Fibroblast of pulmonary artery (primary cell): ENCODE data around the gene SCGB1D1.

Source experiments
- DNase-seq: peaks from one replicate; pipeline ENCODE4 v3.0.0-alpha.2; 2010; ENCODE audit warnings: low read depth
- H3K4me3 ChIP-seq: replicated peaks from 2 replicates; pipeline ENCODE4 v1.5.1; 2011; ENCODE audit warnings: low read depth, mild to moderate bottlenecking, control low read depth, low read length, moderate library complexity
- CTCF ChIP-seq: IDR thresholded peaks from 2 replicates; pipeline ENCODE4 v1.5.1; 2011; ENCODE audit warnings: mild to moderate bottlenecking, control low read depth, low read length, inconsistent platforms; ENCODE audit errors: missing control alignments

The SCGB1D1 gene

GRCh38 chr11:62233730-62234129 is 43.7 kb downstream of the SCGB1D1 start:
- H3K4me3 ChIP-seq: no peak overlapping the region
- DNase-seq: peak; percentile 2
- no peak for TF ChIP-seq CTCF

GRCh38 chr11:62236187-62236586 is 46.2 kb downstream of the SCGB1D1 start:
- no peak for TF ChIP-seq CTCF
- DNase-seq: no peak
- H3K4me3 ChIP-seq: no peak overlapping the region

- H3K4me3 ChIP-seq: no peak overlapping the region
- no peak for TF ChIP-seq CTCF
- DNase-seq: no peak
Observed at GRCh38 chr11:62237499-62237898, 47.5 kb downstream of the SCGB1D1 start.

- no peak overlapping the region for H3K4me3 ChIP-seq
- DNase-seq: no peak
- TF ChIP-seq CTCF: no peak
Observed at GRCh38 chr11:62238151-62238550, 48.1 kb downstream of the SCGB1D1 start.

GRCh38 chr11:62241095-62241494 is 51.1 kb downstream of the SCGB1D1 start:
- no peak for DNase-seq
- no peak for TF ChIP-seq CTCF
- H3K4me3 ChIP-seq: no peak overlapping the region

- no peak for TF ChIP-seq CTCF
- DNase-seq: no peak
- no peak within 1 kb of the TSS for H3K4me3 ChIP-seq
Observed at GRCh38 chr11:62242021-62242420, 52.0 kb downstream of the SCGB1D1 start, which contains the start of gene SCGB1D2. Gene SCGB1D2, plus strand, starts transcription at chr11:62242239. Its CDS starts 69 bp downstream, at chr11:62242308.
